ENCODE measurements around the gene DNASE2.
"Not testable (repeated sequence)": the region's sequence is repeated elsewhere in the genome, so short reads cannot be mapped to it uniquely, and the experiment has no call there.

The DNASE2 gene

GRCh38 chr19:12881172-12881808 is at the start of gene DNASE2:
DNASE2 (minus strand) TSS chr19:12881449; CDS start chr19:12881375, 74 bp downstream.
- DNase-seq (ENCODE audit: low read depth), result peak; percentile 83

GRCh38 chr19:12930002-12930645 is 48.9 kb upstream of the DNASE2 start:
- DNase-seq (ENCODE audit: low read depth), result no peak

- no peak for DNase-seq (ENCODE audit: low read depth)
Observed at GRCh38 chr19:12924621-12925310, 43.5 kb upstream of the DNASE2 start.

GRCh38 chr19:12922959-12923358 is 41.7 kb upstream of the DNASE2 start:
- DNase-seq (ENCODE audit: low read depth), result no peak

- DNase-seq (ENCODE audit: low read depth), result no peak
Observed at GRCh38 chr19:12921047-12921446, 39.8 kb upstream of the DNASE2 start.

- no peak for DNase-seq (ENCODE audit: low read depth)
Observed at GRCh38 chr19:12918253-12918652, 37.0 kb upstream of the DNASE2 start.

- not testable (repeated sequence) for DNase-seq (ENCODE audit: low read depth)
Observed at GRCh38 chr19:12915860-12916259, 34.6 kb upstream of the DNASE2 start.

- DNase-seq (ENCODE audit: low read depth), result peak; percentile 42
Observed at GRCh38 chr19:12913851-12914690, 32.8 kb upstream of the DNASE2 start.

- no peak for DNase-seq (ENCODE audit: low read depth)
Observed at GRCh38 chr19:12913011-12913561, 31.8 kb upstream of the DNASE2 start.

- no peak for DNase-seq (ENCODE audit: low read depth)
Observed at GRCh38 chr19:12912571-12912970, 31.3 kb upstream of the DNASE2 start.

- DNase-seq (ENCODE audit: low read depth), result no peak
Observed at GRCh38 chr19:12907166-12907565, 25.9 kb upstream of the DNASE2 start.

- DNase-seq (ENCODE audit: low read depth), result no peak
Observed at GRCh38 chr19:12899891-12900518, 18.8 kb upstream of the DNASE2 start.

GRCh38 chr19:12896460-12896859 is 15.2 kb upstream of the DNASE2 start:
- DNase-seq (ENCODE audit: low read depth), result no peak

- no peak for DNase-seq (ENCODE audit: low read depth)
Observed at GRCh38 chr19:12893582-12893981, 12.3 kb upstream of the DNASE2 start.

- no peak for DNase-seq (ENCODE audit: low read depth)
Observed at GRCh38 chr19:12891553-12892021, 10.3 kb upstream of the DNASE2 start.

GRCh38 chr19:12890787-12891552 is 9.7 kb upstream of the DNASE2 start, which contains the start of gene GCDH:
GCDH (plus strand) TSS chr19:12891160; CDS start chr19:12891305, 145 bp downstream.
- peak; percentile 90 for DNase-seq (ENCODE audit: low read depth)

- not testable (repeated sequence) for DNase-seq (ENCODE audit: low read depth)
Observed at GRCh38 chr19:12890299-12890786, 9.1 kb upstream of the DNASE2 start.

- no peak for DNase-seq (ENCODE audit: low read depth)
Observed at GRCh38 chr19:12888006-12888603, 6.9 kb upstream of the DNASE2 start.

GRCh38 chr19:12886969-12887747 is 5.9 kb upstream of the DNASE2 start, which contains the start of gene KLF1:
KLF1 (minus strand) TSS chr19:12887201; CDS start chr19:12887140, 61 bp downstream.
- DNase-seq (ENCODE audit: low read depth), result no peak
